Liver (tissue), 3 donors: ENCODE measurements around the gene SLC16A2.

Experiments used
- CTCF ChIP-seq: fragments of 150-350 bp; IDR thresholded peaks from 2 replicates; pipeline ENCODE4 v1.5.1; 2017; ENCODE audit warnings: improper control_type of control experiment, low read depth, low read length; ENCODE audit not compliant: missing input control
- MAX ChIP-seq: IDR thresholded peaks from 2 replicates; pipeline ENCODE4 v1.6.1; 2016; ENCODE audit warnings: antibody characterized with exemption
- TAF1 ChIP-seq: conservative IDR thresholded peaks from 2 replicates; pipeline ENCODE4 v1.6.1; 2016; ENCODE audit warnings: antibody characterized with exemption, mild to moderate bottlenecking
- donor health status: healthy.
- donor health status: healthy.

- TF ChIP-seq MAX = no peak
- no peak for TF ChIP-seq TAF1
- TF ChIP-seq CTCF = no peak
These were observed 136.1 kb downstream of the SLC16A2 start for GRCh38 chrX:74557378-74557777.
